ENCODE results near the gene TDRD7.

DNA sequence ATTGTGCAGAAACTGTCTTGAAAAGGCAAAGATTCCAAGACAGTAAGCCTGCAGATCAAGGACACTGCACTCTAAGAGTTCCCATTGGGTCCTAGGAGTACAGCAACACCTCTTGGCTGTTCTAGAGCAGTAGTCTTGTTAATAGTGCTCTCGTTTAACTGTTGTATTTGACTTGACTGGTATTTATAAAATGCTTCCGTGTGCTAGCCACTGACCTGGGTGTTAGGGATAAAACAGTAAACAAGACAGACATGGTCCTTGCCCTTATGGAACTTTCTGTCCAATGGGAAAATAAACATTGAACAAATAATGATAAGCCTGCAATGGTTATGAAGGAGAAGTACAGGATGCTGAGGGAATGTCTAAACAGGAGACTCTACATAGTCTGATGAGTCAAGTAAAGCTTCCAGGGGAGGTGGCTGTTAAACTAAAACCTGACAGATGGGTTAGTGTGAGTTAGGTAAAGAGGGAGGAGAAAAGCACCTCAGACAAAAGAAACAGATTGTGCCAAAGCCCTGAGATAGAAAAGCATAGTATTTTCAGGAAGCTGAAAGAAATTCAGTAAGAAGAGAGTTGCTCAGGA is 33.3 kb downstream of the TDRD7 start:
- TF ChIP-seq FIP1L1 (IDR thresholded peaks at IDR 0.05; ENCODE audit: borderline replicate concordance, insufficient read depth, low read depth, low read length) (no peak), HMGXB4 (CRISPR knock-in tag; IDR thresholded peaks at IDR 0.05; ENCODE audit: borderline replicate concordance in 1 of 2, low read depth in 1 of 2) (no peak), HIVEP1 (CRISPR knock-in tag; IDR thresholded peaks at IDR 0.05) (no peak)

All from HepG2 (cell line).